Neutrophil (primary cell): Measurements from ENCODE around the gene GRK7.
"Not testable (repeated sequence)": the region's sequence is repeated elsewhere in the genome, so short reads cannot be mapped to it uniquely, and the experiment has no call there.

ENCODE experiments used
- H3K27ac ChIP-seq: fragments of 200-600 bp; sonication (generic); 2 replicates; pipeline ENCODE4 v1.5.1; 2016; ENCODE audit warnings: mild to moderate bottlenecking, moderate library complexity
- H3K27me3 ChIP-seq: fragments of 200-600 bp; sonication (generic); 2 replicates; pipeline ENCODE4 v1.6.0; 2016; ENCODE audit warnings: mild to moderate bottlenecking
- H3K36me3 ChIP-seq: fragments of 200-600 bp; sonication (generic); 2 replicates; pipeline ENCODE4 v1.5.1; 2017
- H3K4me1 ChIP-seq, 2 experiments: fragments of 200-600 bp in 1 of 2; sonication (generic) in 1 of 2; 1 replicate in 1 of 2; 2 replicates in 1 of 2; pipeline versions ENCODE4 v1.5.1 to v1.6.1; 2013 to 2016; ENCODE audit warnings: low read depth in 1 of 2, low read length in 1 of 2, mild to moderate bottlenecking in 1 of 2, moderate library complexity in 1 of 2; ENCODE audit not compliant: control insufficient read depth in 1 of 2, insufficient read depth in 1 of 2
- H3K4me3 ChIP-seq, 2 experiments: fragments of 200-600 bp in 1 of 2; sonication (generic) in 1 of 2; 1 replicate in 1 of 2; 2 replicates in 1 of 2; pipeline ENCODE4 v1.5.1; 2013 to 2016; ENCODE audit warnings: low read depth in 1 of 2, low read length in 1 of 2, mild to moderate bottlenecking in 1 of 2, moderate library complexity in 1 of 2
- H3K9me3 ChIP-seq: fragments of 200-600 bp; sonication (generic); 2 replicates; pipeline ENCODE4 v1.5.1; 2016
- TF ChIP-seq, protein P1 (sequence below): fragments of 200-600 bp; sonication (generic); IDR thresholded peaks from 2 replicates; pipeline ENCODE4 v1.5.1; 2016; ENCODE audit warnings: antibody characterized with exemption

The GRK7 gene

DNA sequence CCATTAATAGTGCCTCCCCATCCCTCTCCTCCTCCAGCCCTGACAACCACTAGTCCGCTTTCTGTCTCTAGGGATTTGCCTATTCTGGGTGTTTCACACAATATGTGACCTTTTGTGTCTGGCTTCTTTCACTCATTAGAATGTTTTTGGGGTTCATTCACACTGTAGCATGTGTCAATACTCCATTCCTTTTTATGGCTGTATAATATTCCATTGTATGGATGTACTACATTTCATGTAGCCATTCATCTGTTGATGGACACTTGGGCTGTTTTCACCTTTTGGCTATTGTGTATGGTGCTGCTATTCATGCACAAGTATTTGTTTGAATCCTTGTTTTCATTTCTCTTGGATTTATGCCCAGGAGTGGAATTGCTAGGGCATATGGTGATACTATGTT, 16.5 kb downstream of the GRK7 start:
- no peaks in the 10 kb centered on the region for H3K36me3 ChIP-seq
- no peaks in the 10 kb centered on the region for H3K9me3 ChIP-seq
- H3K27me3 ChIP-seq = no peaks in the 10 kb centered on the region
- H3K27ac ChIP-seq = no peak overlapping the region
- TF ChIP-seq, protein P1, sequence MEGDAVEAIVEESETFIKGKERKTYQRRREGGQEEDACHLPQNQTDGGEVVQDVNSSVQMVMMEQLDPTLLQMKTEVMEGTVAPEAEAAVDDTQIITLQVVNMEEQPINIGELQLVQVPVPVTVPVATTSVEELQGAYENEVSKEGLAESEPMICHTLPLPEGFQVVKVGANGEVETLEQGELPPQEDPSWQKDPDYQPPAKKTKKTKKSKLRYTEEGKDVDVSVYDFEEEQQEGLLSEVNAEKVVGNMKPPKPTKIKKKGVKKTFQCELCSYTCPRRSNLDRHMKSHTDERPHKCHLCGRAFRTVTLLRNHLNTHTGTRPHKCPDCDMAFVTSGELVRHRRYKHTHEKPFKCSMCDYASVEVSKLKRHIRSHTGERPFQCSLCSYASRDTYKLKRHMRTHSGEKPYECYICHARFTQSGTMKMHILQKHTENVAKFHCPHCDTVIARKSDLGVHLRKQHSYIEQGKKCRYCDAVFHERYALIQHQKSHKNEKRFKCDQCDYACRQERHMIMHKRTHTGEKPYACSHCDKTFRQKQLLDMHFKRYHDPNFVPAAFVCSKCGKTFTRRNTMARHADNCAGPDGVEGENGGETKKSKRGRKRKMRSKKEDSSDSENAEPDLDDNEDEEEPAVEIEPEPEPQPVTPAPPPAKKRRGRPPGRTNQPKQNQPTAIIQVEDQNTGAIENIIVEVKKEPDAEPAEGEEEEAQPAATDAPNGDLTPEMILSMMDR = no peak
- H3K4me3 ChIP-seq = no peak overlapping the region
- no peaks in the 10 kb centered on the region for H3K4me1 ChIP-seq

DNA sequence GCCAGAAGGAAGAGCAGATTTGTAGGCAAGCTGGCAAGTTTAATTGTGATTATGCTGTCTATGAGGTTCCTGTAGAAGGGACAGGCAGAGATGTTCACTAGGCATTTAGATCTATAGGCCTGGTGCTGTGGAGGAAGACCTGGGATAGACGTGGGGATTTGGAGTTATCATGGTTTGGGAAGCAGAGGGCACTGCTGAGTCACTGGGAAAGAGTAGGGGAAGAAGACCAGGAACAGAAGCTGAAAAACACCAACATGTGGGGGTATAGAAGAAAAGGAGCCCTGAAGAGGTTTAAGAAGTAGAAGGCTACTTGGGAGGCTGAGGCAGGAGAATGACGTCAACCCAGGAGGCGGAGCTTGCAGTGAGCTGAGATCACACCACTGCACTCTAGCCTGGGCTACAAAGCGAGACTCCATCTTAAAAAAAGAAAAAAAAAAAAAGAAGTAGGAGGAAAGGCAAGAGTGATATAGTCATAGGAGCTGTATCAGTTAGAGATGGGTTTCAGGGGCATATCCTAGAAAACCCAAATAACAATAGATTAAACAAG, 19.3 kb downstream of the GRK7 start:
- TF ChIP-seq, protein P1 = no peak
- H3K9me3 ChIP-seq = no peaks in the 10 kb centered on the region

DNA sequence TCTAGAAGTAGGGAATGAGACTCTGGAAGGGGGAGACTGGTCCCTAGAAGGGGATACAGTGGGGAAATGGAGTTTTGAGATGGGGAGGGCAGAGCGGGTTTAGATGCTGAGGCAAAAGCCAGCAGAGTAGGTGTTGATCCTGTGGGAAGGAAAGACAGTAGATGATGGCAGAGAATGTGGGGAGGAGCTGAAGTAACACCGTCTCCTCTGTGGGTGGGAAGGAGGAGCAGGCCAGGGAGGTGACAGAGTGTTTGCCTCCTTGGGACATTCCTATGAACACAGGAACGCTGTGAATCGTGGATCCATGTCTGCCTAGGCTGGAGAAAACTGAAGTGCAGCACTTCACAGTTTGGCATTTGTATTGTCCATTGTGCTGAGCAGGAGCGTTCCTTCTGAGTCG, 20.4 kb downstream of the GRK7 start:
- no peak overlapping the region for H3K27ac ChIP-seq
- TF ChIP-seq, protein P1 = no peak

More for the DNA sequence above, 19.3 kb downstream of the GRK7 start:
- no peaks in the 10 kb centered on the region for H3K4me1 ChIP-seq
- no peak overlapping the region for H3K4me3 ChIP-seq
- no peak overlapping the region for H3K27ac ChIP-seq
- no peaks in the 10 kb centered on the region for H3K27me3 ChIP-seq
- H3K36me3 ChIP-seq = no peaks in the 10 kb centered on the region

DNA sequence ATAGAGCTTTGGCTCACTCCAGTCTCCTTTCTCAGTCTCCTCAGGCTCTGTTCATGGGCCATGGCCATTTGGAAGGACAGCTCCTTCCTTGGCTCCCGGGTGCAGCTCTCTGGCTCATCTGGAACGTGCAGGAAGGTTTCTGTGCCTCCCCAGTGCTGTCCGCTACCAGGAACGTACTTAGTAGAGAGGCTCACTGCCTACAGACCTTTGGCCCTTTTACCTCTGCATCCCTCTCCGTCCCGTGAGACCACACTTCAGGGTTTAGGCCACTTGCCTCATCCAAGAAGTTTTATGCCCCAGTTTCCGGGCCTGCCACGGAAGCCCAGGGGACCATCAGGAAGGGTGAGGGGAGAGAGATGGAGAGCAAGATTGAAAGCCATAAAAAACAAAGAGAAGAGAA, 20.9 kb downstream of the GRK7 start:
- no peaks in the 10 kb centered on the region for H3K4me1 ChIP-seq
- H3K27ac ChIP-seq = no peak overlapping the region
- TF ChIP-seq, protein P1 = no peak
- H3K36me3 ChIP-seq = no peaks in the 10 kb centered on the region
- no peaks in the 10 kb centered on the region for H3K9me3 ChIP-seq
- no peaks in the 10 kb centered on the region for H3K27me3 ChIP-seq
- no peak overlapping the region for H3K4me3 ChIP-seq

More for the DNA sequence above, 20.4 kb downstream of the GRK7 start:
- Histone ChIP-seq H3K4me3 (no peak overlapping the region), H3K9me3 (no peaks in the 10 kb centered on the region), H3K36me3 (no peaks in the 10 kb centered on the region), H3K4me1 (no peaks in the 10 kb centered on the region), H3K27me3 (no peaks in the 10 kb centered on the region)

DNA sequence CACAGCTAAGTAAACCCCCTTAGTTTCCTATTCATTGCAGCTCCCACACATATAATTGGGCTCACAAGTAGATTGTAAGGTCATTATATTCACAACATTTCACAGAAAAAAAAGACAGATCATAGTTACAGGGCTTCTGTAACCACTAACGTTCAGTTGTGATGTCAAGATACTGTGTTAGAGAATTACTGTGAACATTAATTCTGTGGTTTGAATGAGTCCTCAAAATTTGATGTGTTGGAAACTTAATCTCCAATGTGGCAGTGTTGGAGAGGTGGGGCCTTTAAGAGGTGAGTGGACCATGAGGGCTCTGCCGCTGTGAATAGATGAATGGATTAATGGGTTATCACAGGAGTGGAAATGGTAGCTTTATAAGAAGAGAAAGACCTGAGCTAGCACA, 21.3 kb downstream of the GRK7 start:
- TF ChIP-seq, protein P1 = no peak
- Histone ChIP-seq H3K27me3 (no peaks in the 10 kb centered on the region), H3K27ac (no peak overlapping the region), H3K4me3 (no peak overlapping the region), H3K9me3 (no peaks in the 10 kb centered on the region), H3K4me1 (no peaks in the 10 kb centered on the region), H3K36me3 (no peaks in the 10 kb centered on the region)

DNA sequence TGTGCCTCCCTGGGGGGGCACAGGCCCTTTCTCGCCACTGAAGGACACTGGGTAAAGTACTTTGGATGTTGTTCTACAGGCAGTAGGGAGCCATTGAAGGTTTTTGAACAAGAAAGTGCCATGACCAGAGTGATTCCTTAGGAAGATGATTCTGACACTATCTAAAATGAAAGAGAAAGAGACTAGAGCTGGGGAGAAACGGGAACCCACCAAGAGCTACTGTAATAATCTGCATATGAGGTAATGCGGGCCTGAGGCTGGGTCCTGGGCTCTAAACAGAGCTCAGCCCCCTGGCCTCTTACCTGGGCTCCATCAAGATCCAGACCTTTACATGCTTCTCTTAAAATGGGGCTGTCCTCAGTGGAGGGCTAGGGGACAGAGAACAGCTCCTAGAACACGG, 24.9 kb downstream of the GRK7 start:
- TF ChIP-seq, protein P1 = no peak
- Histone ChIP-seq H3K4me3 (no peak overlapping the region), H3K27me3 (no peaks in the 10 kb centered on the region), H3K27ac (no peak overlapping the region), H3K4me1 (no peaks in the 10 kb centered on the region), H3K36me3 (no peaks in the 10 kb centered on the region), H3K9me3 (no peaks in the 10 kb centered on the region)

DNA sequence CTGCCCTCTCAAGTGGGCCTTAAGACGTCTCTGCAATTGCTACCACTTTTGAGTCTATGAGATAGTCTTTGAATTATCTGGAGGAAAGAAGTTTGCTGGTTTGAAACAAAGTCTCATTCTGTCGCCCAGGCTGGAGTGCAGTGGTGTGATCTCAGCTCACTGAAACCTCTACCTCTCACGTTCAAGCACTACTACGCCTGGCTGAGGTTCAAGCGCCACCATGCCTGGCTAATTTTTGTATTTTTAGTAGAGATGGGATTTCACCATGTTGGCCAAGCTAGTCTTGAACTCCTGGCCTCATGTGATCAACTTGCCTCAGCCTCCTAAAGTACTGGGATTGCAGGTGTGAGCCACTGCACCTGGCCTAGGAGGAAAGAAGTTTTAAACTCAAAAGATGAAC, 25.5 kb downstream of the GRK7 start:
- H3K27ac ChIP-seq, H3K4me1 ChIP-seq, H3K4me3 ChIP-seq, H3K36me3 ChIP-seq, H3K27me3 ChIP-seq, H3K9me3 ChIP-seq: not testable (repeated sequence)
